ENCODE data around the gene INSC.

DNA sequence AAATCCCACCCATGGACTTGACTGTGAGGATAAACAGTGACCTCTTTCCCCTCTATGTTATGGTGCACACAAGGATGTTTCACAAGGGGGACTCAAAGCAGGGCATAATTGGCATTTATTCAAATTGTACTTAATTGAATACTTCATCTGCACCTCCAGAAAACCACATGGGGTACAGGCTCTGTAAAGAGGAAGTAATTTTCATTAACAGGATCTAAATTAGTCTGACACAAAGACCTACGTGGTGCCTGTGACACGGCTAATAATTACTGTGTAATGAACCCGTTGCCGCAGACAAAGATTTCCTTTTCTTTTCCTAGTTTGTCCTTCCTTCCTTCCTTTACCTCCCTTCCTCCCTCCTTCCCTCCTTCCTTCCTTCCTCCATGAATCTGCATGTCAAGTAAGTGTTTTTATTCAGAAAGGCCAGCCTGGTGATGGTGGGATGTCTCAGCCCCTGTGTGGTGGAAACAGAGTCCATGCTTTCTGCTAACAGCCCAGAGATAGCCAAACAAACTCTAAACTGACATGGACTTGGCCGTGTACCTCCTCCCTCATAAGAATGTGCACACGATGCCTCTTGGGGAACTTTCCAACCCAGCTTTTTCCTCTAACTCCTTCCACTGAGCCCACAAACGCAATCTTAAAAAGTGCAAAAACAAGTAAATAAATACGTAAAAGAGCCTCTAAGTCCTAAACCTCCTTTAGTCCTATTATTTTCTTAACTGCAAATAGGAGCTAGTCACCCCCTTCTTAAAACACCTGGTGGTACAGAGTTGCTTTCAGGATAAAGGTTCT, 118.8 kb downstream of the INSC start:
- TF ChIP-seq, protein P1, sequence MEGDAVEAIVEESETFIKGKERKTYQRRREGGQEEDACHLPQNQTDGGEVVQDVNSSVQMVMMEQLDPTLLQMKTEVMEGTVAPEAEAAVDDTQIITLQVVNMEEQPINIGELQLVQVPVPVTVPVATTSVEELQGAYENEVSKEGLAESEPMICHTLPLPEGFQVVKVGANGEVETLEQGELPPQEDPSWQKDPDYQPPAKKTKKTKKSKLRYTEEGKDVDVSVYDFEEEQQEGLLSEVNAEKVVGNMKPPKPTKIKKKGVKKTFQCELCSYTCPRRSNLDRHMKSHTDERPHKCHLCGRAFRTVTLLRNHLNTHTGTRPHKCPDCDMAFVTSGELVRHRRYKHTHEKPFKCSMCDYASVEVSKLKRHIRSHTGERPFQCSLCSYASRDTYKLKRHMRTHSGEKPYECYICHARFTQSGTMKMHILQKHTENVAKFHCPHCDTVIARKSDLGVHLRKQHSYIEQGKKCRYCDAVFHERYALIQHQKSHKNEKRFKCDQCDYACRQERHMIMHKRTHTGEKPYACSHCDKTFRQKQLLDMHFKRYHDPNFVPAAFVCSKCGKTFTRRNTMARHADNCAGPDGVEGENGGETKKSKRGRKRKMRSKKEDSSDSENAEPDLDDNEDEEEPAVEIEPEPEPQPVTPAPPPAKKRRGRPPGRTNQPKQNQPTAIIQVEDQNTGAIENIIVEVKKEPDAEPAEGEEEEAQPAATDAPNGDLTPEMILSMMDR (IDR thresholded peaks at IDR 0.05) = no peak
- TF ChIP-seq POLR2A (IDR thresholded peaks at IDR 0.05) = no peak
